PC-3 (cell line): Measurements from ENCODE around the gene GTF2B. TPM values are rescaled to one million over a fixed set of nuclear protein-coding genes. Genes with fewer than 3 reads are reported as not detected.

Source experiments
- ATAC-seq: fragments of 200-7000 bp; cut with Tn5 transposase; 2 replicates; pipeline ENCODE4 v1.9.1; 2020; ENCODE audit warnings: mild to moderate bottlenecking, moderate library complexity
- BruUV-seq: library from RNA; stranded (reverse); fragments of 400-500 nt; replicated peaks from 2 replicates; lab custom pipeline; 2021; lab: Mats Ljungman, UMichigan
- CTCF ChIA-PET: fragments of 300-600 bp; sonication (Branson Sonifier 250); formaldehyde crosslinking; loops from one replicate; lab custom pipeline; 2022; ENCODE audit warnings: antibody characterized with exemption; lab: Charles Lee
- POLR2A ChIA-PET: fragments of 300-600 bp; sonication (Branson Sonifier 250); formaldehyde crosslinking; loops from one replicate; lab custom pipeline; 2022; ENCODE audit warnings: antibody characterized with exemption; ENCODE audit not compliant: unreplicated experiment; lab: Charles Lee
- DNase-seq: peaks from one replicate; pipeline ENCODE4 v3.0.0-alpha.2; 2015
- H2AFZ ChIP-seq: fragments of 300-600 bp; sonication (generic); 2 replicates; pipeline ENCODE4 v1.6.0; 2016; ENCODE audit warnings: antibody characterized with exemption, low read length
- H3F3A ChIP-seq: fragments of 300-600 bp; sonication (generic); one replicate; pipeline ENCODE4 v1.6.0; 2017; ENCODE audit warnings: antibody characterized with exemption, low read length, control low read depth, mild to moderate bottlenecking; ENCODE audit not compliant: unreplicated experiment
- H3K27ac ChIP-seq: fragments of 300-600 bp; sonication (generic); 2 replicates; pipeline ENCODE4 v1.5.1; 2016; ENCODE audit warnings: mild to moderate bottlenecking, low read length
- H3K27me3 ChIP-seq: fragments of 300-600 bp; sonication (generic); 2 replicates; pipeline ENCODE4 v1.6.1; 2016; ENCODE audit warnings: low read length, mixed read lengths
- H3K36me3 ChIP-seq: fragments of 300-600 bp; sonication (generic); 2 replicates; pipeline ENCODE4 v1.6.1; 2016; ENCODE audit warnings: low read depth, mixed run types, low read length, mixed read lengths
- H3K4me1 ChIP-seq: fragments of 300-600 bp; sonication (generic); 2 replicates; pipeline ENCODE4 v1.5.1; 2016; ENCODE audit warnings: low read length; ENCODE audit not compliant: insufficient read depth
- H3K4me2 ChIP-seq: fragments of 300-600 bp; sonication (generic); 2 replicates; pipeline ENCODE4 v1.6.0; 2016; ENCODE audit warnings: low read length
- H3K4me3 ChIP-seq: fragments of 300-600 bp; sonication (generic); 2 replicates; pipeline ENCODE4 v1.5.1; 2016; ENCODE audit warnings: mild to moderate bottlenecking, low read length, mixed read lengths
- H3K79me2 ChIP-seq: fragments of 300-600 bp; sonication (generic); 2 replicates; pipeline ENCODE4 v1.6.1; 2017; ENCODE audit warnings: low read length, mixed read lengths
- H3K9ac ChIP-seq: fragments of 300-600 bp; sonication (generic); 2 replicates; pipeline ENCODE4 v1.6.0; 2016; ENCODE audit warnings: mild to moderate bottlenecking, low read length
- H3K9me2 ChIP-seq: fragments of 300-600 bp; sonication (generic); replicated peaks from 2 replicates; pipeline ENCODE4 v1.6.1; 2016; ENCODE audit warnings: mixed run types, low read length, mixed read lengths
- H3K9me3 ChIP-seq: fragments of 300-600 bp; sonication (generic); 2 replicates; pipeline ENCODE4 v1.6.1; 2016; ENCODE audit warnings: low read length, mixed read lengths
- H4K20me1 ChIP-seq: fragments of 300-600 bp; sonication (generic); 2 replicates; pipeline ENCODE4 v1.6.1; 2016; ENCODE audit warnings: low read length, mixed read lengths
- EZH2 ChIP-seq: fragments of 300-600 bp; sonication (generic); IDR thresholded peaks from one replicate; pipeline ENCODE4 v1.6.1; 2017; ENCODE audit warnings: antibody characterized with exemption, mild to moderate bottlenecking, low read length; ENCODE audit not compliant: unreplicated experiment
- EZH2phosphoT487 ChIP-seq: fragments of 300-600 bp; sonication (generic); IDR thresholded peaks from 2 replicates; pipeline ENCODE4 v1.6.1; 2018; ENCODE audit warnings: mild to moderate bottlenecking, antibody characterized with exemption, low read length, borderline replicate concordance
- intact Hi-C: fragments of 100-400 bp; cut with micrococcal nuclease; formaldehyde crosslinking; loops from 2 replicates; pipeline ENCODE4 v1.9.0; 2023
- total RNA-seq: library from RNA; depleted of rRNA; stranded (reverse); fragments of >200 nt; gene quantifications from 2 replicates; pipeline ENCODE4 v1.2.3, GENCODE V29; 2014
- TF ChIP-seq, protein P1 (sequence below): fragments of 300-600 bp; sonication (generic); conservative IDR thresholded peaks from 2 replicates; pipeline ENCODE4 v1.5.1; 2017; ENCODE audit warnings: antibody characterized with exemption, low read depth, mild to moderate bottlenecking, low read length

Gene GTF2B
- total RNA-seq, 1 experiment from 2014 or later = 32.1 TPM

GRCh38 chr1:88876573-88877365 lies 14.6 kb downstream of the GTF2B start:
- H3K79me2 ChIP-seq = peaks cover 46% of the 10 kb centered on the region
- BruUV-seq = no TSS peak
- intact Hi-C loops = loop anchor here (1.0 to 5.0 kb wide), 3 partner anchors 140 to 324 kb away; no protein-coding TSS in a partner anchor
- H4K20me1 ChIP-seq = 0 out of 2 replicates have a peak, but pooled peaks cover 8% of the 10 kb centered on the region
- H3K27ac ChIP-seq = no peak overlapping the region
- ChIA-PET CTCF (interaction anchor here (1.5 kb wide), 1 partner anchor 221 kb away, joined by 3 read pairs; no protein-coding TSS in a partner anchor), POLR2A (no interaction called here)
- H3K4me3 ChIP-seq = no peak overlapping the region
- H3K9me2 ChIP-seq = no peaks in the 10 kb centered on the region
- H3K4me2 ChIP-seq = no peak overlapping the region
- no peaks in the 10 kb centered on the region for H3F3A ChIP-seq
- ATAC-seq (no peak), DNase-seq (no peak)
- H3K9ac ChIP-seq = no peak overlapping the region
- TF ChIP-seq EZH2 = no peak
- no peak for TF ChIP-seq EZH2phosphoT487
- TF ChIP-seq, protein P1, sequence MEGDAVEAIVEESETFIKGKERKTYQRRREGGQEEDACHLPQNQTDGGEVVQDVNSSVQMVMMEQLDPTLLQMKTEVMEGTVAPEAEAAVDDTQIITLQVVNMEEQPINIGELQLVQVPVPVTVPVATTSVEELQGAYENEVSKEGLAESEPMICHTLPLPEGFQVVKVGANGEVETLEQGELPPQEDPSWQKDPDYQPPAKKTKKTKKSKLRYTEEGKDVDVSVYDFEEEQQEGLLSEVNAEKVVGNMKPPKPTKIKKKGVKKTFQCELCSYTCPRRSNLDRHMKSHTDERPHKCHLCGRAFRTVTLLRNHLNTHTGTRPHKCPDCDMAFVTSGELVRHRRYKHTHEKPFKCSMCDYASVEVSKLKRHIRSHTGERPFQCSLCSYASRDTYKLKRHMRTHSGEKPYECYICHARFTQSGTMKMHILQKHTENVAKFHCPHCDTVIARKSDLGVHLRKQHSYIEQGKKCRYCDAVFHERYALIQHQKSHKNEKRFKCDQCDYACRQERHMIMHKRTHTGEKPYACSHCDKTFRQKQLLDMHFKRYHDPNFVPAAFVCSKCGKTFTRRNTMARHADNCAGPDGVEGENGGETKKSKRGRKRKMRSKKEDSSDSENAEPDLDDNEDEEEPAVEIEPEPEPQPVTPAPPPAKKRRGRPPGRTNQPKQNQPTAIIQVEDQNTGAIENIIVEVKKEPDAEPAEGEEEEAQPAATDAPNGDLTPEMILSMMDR = no peak
- H3K9me3 ChIP-seq = no peaks in the 10 kb centered on the region
- H3K27me3 ChIP-seq = no peaks in the 10 kb centered on the region
- no peak overlapping the region for H2AFZ ChIP-seq
- H3K4me1 ChIP-seq = peaks cover 8% of the 10 kb centered on the region; the same call in 1 of the 2 replicates
- peaks cover 9% of the 10 kb centered on the region; the same call in 1 of the 2 replicates for H3K36me3 ChIP-seq

GRCh38 chr1:88875595-88875994 lies 15.8 kb downstream of the GTF2B start:
- Histone ChIP-seq H3K36me3 (0 out of 2 replicates have a peak, but pooled peaks cover 3% of the 10 kb centered on the region), H3K4me1 (peaks cover 8% of the 10 kb centered on the region; the same call in 1 of the 2 replicates), H3K27me3 (no peaks in the 10 kb centered on the region), H3F3A (no peaks in the 10 kb centered on the region), H3K9ac (no peak overlapping the region), H3K4me3 (no peak overlapping the region), H3K9me3 (no peaks in the 10 kb centered on the region), H3K4me2 (no peak overlapping the region), H4K20me1 (0 out of 2 replicates have a peak, but pooled peaks cover 8% of the 10 kb centered on the region), H3K9me2 (no peaks in the 10 kb centered on the region), H3K27ac (no peak overlapping the region), H3K79me2 (peaks cover 46% of the 10 kb centered on the region), H2AFZ (no peak overlapping the region)
- ChIA-PET CTCF (no interaction called here), POLR2A (no interaction called here)
- DNase-seq (no peak), ATAC-seq (no peak)
- intact Hi-C loops = loop anchor here (5.0 kb wide), 1 partner anchor 323 kb away; no protein-coding TSS in a partner anchor
- BruUV-seq = no TSS peak
- TF ChIP-seq, protein P1 = no peak
- no peak for TF ChIP-seq EZH2
- TF ChIP-seq EZH2phosphoT487 = no peak
